WTC11 (cell line): ENCODE data around the gene MLPH. TPM values are rescaled to one million over a fixed set of nuclear protein-coding genes. Genes with fewer than 3 reads are reported as not detected.

ENCODE experiments used
- ATAC-seq: fragments of 200-7000 bp; cut with Tn5 transposase; 2 replicates; pipeline ENCODE4 v1.10.0; 2021; ENCODE audit warnings: mild to moderate bottlenecking, moderate library complexity
- CTCF ChIA-PET: fragments of 300-600 bp; sonication (Branson Sonifier 250); formaldehyde crosslinking; loops from one replicate; lab custom pipeline; 2021; ENCODE audit warnings: antibody characterized with exemption; lab: Charles Lee
- POLR2A ChIA-PET: fragments of 350-600 bp; sonication (Branson Sonifier 250); formaldehyde crosslinking; loops from one replicate; lab custom pipeline; 2021; ENCODE audit warnings: antibody characterized with exemption; lab: Charles Lee
- DNase-seq: peaks from one replicate; pipeline ENCODE4 v3.0.0; 2021; ENCODE audit warnings: low spot score
- H3K27ac Mint-ChIP-seq: 2 replicates; pipeline ENCODE4 v1.8.0; 2021; ENCODE audit warnings: mixed read lengths
- H3K27me3 Mint-ChIP-seq: 2 replicates; pipeline ENCODE4 v1.8.0; 2021; ENCODE audit warnings: low read depth, mild to moderate bottlenecking, moderate library complexity, mixed read lengths
- H3K36me3 Mint-ChIP-seq: 2 replicates; pipeline ENCODE4 v1.8.0; 2021; ENCODE audit warnings: mixed read lengths
- H3K4me1 Mint-ChIP-seq: 2 replicates; pipeline ENCODE4 v1.8.0; 2022; ENCODE audit warnings: mixed read lengths
- H3K4me3 Mint-ChIP-seq: 2 replicates; pipeline ENCODE4 v1.8.0; 2021; ENCODE audit warnings: mild to moderate bottlenecking, moderate library complexity, mixed read lengths
- H3K9me3 Mint-ChIP-seq: 2 replicates; pipeline ENCODE4 v1.8.0; 2021; ENCODE audit warnings: mixed read lengths
- ARID4B ChIP-seq: sonication (generic); formaldehyde crosslinking; IDR thresholded peaks from 2 replicates; pipeline ENCODE4 v1.8.0; 2023; ENCODE audit warnings: missing genetic modification reagents, mild to moderate bottlenecking, borderline replicate concordance
- ERG ChIP-seq: fragments of 250-450 bp; sonication (Bioruptor Pico); IDR thresholded peaks from 2 replicates; pipeline ENCODE4 v1.8.0; 2021; ENCODE audit warnings: mild to moderate bottlenecking
- FOXK1 ChIP-seq: sonication (generic); formaldehyde crosslinking; IDR thresholded peaks from 2 replicates; pipeline ENCODE4 v1.8.0; 2022; ENCODE audit warnings: mild to moderate bottlenecking, moderate library complexity, missing genetic modification reagents
- GABPB1 ChIP-seq: sonication (generic); formaldehyde crosslinking; IDR thresholded peaks from 2 replicates; pipeline ENCODE4 v1.8.1; 2023; ENCODE audit warnings: mild to moderate bottlenecking, missing genetic modification reagents
- GTF2I ChIP-seq: fragments of 250-450 bp; sonication (Bioruptor Pico); conservative IDR thresholded peaks from 2 replicates; pipeline ENCODE4 v1.4.0; 2021; ENCODE audit warnings: mild to moderate bottlenecking
- SMAD3 ChIP-seq: sonication (generic); formaldehyde crosslinking; IDR thresholded peaks from 2 replicates; pipeline ENCODE4 v1.8.0; 2022; ENCODE audit warnings: missing genetic modification reagents, mild to moderate bottlenecking, borderline replicate concordance
- SOX15 ChIP-seq: fragments of 250-450 bp; sonication (Bioruptor Pico); IDR thresholded peaks from 2 replicates; pipeline ENCODE4 v1.9.0; 2021; ENCODE audit warnings: mild to moderate bottlenecking
- total RNA-seq: library from RNA; stranded (reverse); gene quantifications from 3 replicates; pipeline ENCODE4 v1.2.3, GENCODE V29; 2021
- TF ChIP-seq, protein P1 (sequence below): sonication (generic); formaldehyde crosslinking; IDR thresholded peaks from 2 replicates; pipeline ENCODE4 v1.8.0; 2022; ENCODE audit warnings: missing genetic modification reagents
- TF ChIP-seq, protein P2 (sequence below): sonication (generic); formaldehyde crosslinking; IDR thresholded peaks from 2 replicates; pipeline ENCODE4 v1.8.0; 2022; ENCODE audit warnings: mild to moderate bottlenecking, missing genetic modification reagents

MLPH gene
- total RNA-seq, 1 experiment from 2014 or later: 10.3 TPM

DNA sequence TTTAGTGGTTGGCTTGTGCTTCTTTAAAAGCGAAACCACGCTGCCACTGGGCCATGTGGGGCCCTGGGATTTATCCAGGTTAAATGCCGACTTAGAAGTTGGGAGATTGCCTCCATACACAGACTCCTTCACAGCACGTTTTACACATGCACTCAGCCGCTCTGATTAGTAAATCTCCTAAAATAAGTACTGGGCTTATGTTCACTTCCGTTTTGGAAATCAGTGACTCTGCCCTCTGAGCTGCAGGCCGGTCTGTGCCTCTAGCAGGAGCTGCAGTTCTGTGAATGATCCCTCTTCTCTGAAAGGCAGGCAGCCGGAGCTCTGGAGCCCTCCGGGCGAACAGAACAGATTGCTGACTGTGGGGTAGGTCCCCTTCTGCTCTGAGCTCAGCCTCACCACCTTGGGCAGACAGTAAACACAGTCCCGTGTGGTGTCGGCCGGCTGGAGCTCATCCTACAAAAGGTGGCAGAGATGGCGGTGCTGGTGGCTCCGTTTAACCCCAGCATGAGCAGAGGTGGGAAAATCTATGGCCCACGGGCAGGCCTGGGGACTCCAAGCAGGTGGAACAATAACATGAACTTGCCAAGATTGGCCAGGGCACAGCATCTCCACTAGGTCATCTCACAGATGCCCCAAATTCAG lies 113.3 kb downstream of the MLPH start:
- Mint-ChIP-seq H3K4me3 (no peak overlapping the region), H3K27ac (no peak overlapping the region), H3K27me3 (peaks cover 1% of the 10 kb centered on the region), H3K36me3 (peaks cover 4% of the 10 kb centered on the region), H3K4me1 (peaks cover 69% of the 10 kb centered on the region), H3K9me3 (peaks cover 3% of the 10 kb centered on the region)
- ChIA-PET POLR2A (interaction anchor here (1.5 kb wide), 1 partner anchor 10 kb away, joined by 3 read pairs; the partner anchor contains the start of gene RAB17), CTCF (interaction anchor here (1.6 to 4.0 kb wide), 5 partner anchors 8 to 88 kb away, joined by 3 to 37 read pairs (median 21); partner anchors contain the start of gene RAB17)
- no peak for DNase-seq
- TF ChIP-seq ERG (CRISPR knock-in tag) (no peak), SOX15 (CRISPR knock-in tag) (no peak), GABPB1 (CRISPR knock-in tag) (0 out of 2 replicates have a peak, but pooled peaks have one; percentile 13)
- ATAC-seq: no peak

GRCh38 chr2:237601453-237602116 lies 114.5 kb downstream of the MLPH start:
- peaks cover 16% of the 10 kb centered on the region for H3K36me3 Mint-ChIP-seq
- TF ChIP-seq FOXK1 (CRISPR knock-in tag) (0 out of 2 replicates have a peak, but pooled peaks have one; percentile 17), ARID4B (CRISPR knock-in tag) (no peak)
- ChIA-PET CTCF (interaction anchor here (0.7 to 4.2 kb wide), 21 partner anchors 9 to 130 kb away, joined by 3 to 37 read pairs (median 5); partner anchors contain the start of gene RAB17), POLR2A (interaction anchor here (1.1 kb wide), 1 partner anchor 26 kb away, joined by 3 read pairs; no protein-coding TSS in a partner anchor)
- no peak overlapping the region for H3K27ac Mint-ChIP-seq
- no peak overlapping the region for H3K4me3 Mint-ChIP-seq
- peak; percentile 46 for DNase-seq
- H3K9me3 Mint-ChIP-seq: peaks cover 13% of the 10 kb centered on the region
- peak; percentile 79 for ATAC-seq
- peaks cover 67% of the 10 kb centered on the region for H3K4me1 Mint-ChIP-seq
- H3K27me3 Mint-ChIP-seq: peaks cover 4% of the 10 kb centered on the region

DNA sequence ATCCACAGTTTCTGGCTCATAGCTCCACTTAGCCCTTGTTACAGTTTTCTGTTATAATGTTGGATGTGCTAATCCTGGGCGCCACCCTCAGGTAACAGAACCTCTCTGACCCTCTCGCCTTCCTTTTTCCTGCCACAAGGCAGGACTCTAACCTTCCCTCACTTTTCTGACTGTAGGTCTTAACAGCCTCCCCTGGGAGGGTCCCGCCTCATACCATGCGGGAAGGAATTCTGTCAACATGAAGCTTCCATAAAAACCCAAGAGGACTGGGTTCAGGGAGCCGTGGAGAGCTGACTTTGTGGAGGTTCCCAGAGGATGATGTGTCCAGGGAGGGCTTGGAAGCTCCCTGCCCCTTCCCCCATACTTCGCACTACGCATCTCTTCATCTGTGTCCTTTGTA lies 115.4 kb downstream of the MLPH start:
- DNase-seq (no peak), ATAC-seq (peak; percentile 17; the same call in 1 of the 2 replicates)
- ChIA-PET CTCF (interaction anchor here (0.7 to 4.2 kb wide), 22 partner anchors 10 to 131 kb away, joined by 3 to 37 read pairs (median 5); partner anchors contain the start of gene RAB17), POLR2A (interaction anchor here (1.1 to 1.7 kb wide), 2 partner anchors 11 to 26 kb away, joined by 3 read pairs; no protein-coding TSS in a partner anchor)
- H3K27ac Mint-ChIP-seq: 0 out of 2 replicates have a peak overlapping the region, but pooled peaks have one; percentile 73
- H3K4me1 Mint-ChIP-seq: peaks cover 62% of the 10 kb centered on the region
- H3K4me3 Mint-ChIP-seq: no peak overlapping the region
- H3K36me3 Mint-ChIP-seq: peaks cover 25% of the 10 kb centered on the region
- no peak for TF ChIP-seq SMAD3 (CRISPR knock-in tag)
- TF ChIP-seq, protein P1, sequence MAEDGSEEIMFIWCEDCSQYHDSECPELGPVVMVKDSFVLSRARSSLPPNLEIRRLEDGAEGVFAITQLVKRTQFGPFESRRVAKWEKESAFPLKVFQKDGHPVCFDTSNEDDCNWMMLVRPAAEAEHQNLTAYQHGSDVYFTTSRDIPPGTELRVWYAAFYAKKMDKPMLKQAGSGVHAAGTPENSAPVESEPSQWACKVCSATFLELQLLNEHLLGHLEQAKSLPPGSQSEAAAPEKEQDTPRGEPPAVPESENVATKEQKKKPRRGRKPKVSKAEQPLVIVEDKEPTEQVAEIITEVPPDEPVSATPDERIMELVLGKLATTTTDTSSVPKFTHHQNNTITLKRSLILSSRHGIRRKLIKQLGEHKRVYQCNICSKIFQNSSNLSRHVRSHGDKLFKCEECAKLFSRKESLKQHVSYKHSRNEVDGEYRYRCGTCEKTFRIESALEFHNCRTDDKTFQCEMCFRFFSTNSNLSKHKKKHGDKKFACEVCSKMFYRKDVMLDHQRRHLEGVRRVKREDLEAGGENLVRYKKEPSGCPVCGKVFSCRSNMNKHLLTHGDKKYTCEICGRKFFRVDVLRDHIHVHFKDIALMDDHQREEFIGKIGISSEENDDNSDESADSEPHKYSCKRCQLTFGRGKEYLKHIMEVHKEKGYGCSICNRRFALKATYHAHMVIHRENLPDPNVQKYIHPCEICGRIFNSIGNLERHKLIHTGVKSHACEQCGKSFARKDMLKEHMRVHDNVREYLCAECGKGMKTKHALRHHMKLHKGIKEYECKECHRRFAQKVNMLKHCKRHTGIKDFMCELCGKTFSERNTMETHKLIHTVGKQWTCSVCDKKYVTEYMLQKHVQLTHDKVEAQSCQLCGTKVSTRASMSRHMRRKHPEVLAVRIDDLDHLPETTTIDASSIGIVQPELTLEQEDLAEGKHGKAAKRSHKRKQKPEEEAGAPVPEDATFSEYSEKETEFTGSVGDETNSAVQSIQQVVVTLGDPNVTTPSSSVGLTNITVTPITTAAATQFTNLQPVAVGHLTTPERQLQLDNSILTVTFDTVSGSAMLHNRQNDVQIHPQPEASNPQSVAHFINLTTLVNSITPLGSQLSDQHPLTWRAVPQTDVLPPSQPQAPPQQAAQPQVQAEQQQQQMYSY (CRISPR knock-in tag): no peak
- TF ChIP-seq, protein P2, sequence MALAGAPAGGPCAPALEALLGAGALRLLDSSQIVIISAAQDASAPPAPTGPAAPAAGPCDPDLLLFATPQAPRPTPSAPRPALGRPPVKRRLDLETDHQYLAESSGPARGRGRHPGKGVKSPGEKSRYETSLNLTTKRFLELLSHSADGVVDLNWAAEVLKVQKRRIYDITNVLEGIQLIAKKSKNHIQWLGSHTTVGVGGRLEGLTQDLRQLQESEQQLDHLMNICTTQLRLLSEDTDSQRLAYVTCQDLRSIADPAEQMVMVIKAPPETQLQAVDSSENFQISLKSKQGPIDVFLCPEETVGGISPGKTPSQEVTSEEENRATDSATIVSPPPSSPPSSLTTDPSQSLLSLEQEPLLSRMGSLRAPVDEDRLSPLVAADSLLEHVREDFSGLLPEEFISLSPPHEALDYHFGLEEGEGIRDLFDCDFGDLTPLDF: no peak
- TF ChIP-seq GTF2I: no peak
- H3K9me3 Mint-ChIP-seq: peaks cover 21% of the 10 kb centered on the region
- peaks cover 4% of the 10 kb centered on the region for H3K27me3 Mint-ChIP-seq
